H9 (cell line): Measurements from ENCODE around the gene ARFGAP2. TPM values are rescaled to one million over a fixed set of nuclear protein-coding genes. Genes with fewer than 3 reads are reported as not detected.

Experiments
- DNase-seq: peaks from one replicate; pipeline ENCODE4 v3.0.0-alpha.2; 2017
- H2AFZ ChIP-seq: one replicate; pipeline ENCODE4 v1.6.1; 2013; ENCODE audit warnings: mild to moderate bottlenecking, low read length, control low read depth, moderate library complexity
- H2AK5ac ChIP-seq: 2 replicates; pipeline ENCODE4 v1.6.1; 2013; ENCODE audit warnings: low read length, control low read depth, mixed read lengths; ENCODE audit not compliant: insufficient read length
- H2BK120ac ChIP-seq: one replicate; pipeline ENCODE4 v1.6.1; 2013; ENCODE audit warnings: low read depth, mild to moderate bottlenecking, low read length, control low read depth, inconsistent platforms; ENCODE audit not compliant: poor library complexity, severe bottlenecking
- H2BK12ac ChIP-seq: 2 replicates; pipeline ENCODE4 v1.6.1; 2013; ENCODE audit warnings: low read length, control low read depth, mixed read lengths, low read depth; ENCODE audit not compliant: insufficient read length
- H2BK15ac ChIP-seq: 2 replicates; pipeline ENCODE4 v1.6.1; 2013; ENCODE audit warnings: low read depth, low read length, control low read depth
- H2BK20ac ChIP-seq: one replicate; pipeline ENCODE4 v1.6.1; 2013; ENCODE audit warnings: low read depth, mild to moderate bottlenecking, low read length, control low read depth, inconsistent platforms; ENCODE audit not compliant: poor library complexity, severe bottlenecking
- H2BK5ac ChIP-seq: 2 replicates; pipeline ENCODE4 v1.6.1; 2013; ENCODE audit warnings: low read length, control low read depth, mixed read lengths; ENCODE audit not compliant: insufficient read length
- H3K14ac ChIP-seq: 2 replicates; pipeline ENCODE4 v1.6.1; 2013; ENCODE audit warnings: low read length, control low read depth; ENCODE audit not compliant: insufficient read depth
- H3K18ac ChIP-seq: 2 replicates; pipeline ENCODE4 v1.6.1; 2013; ENCODE audit warnings: low read depth, mild to moderate bottlenecking, mixed read lengths, low read length, control low read depth; ENCODE audit not compliant: insufficient read length
- H3K23ac ChIP-seq: 2 replicates; pipeline ENCODE4 v1.6.1; 2013; ENCODE audit warnings: low read length, control low read depth, mixed read lengths, low read depth; ENCODE audit not compliant: insufficient read length
- H3K23me2 ChIP-seq: 2 replicates; pipeline ENCODE4 v1.6.1; 2013; ENCODE audit warnings: low read depth, mild to moderate bottlenecking, mixed read lengths, low read length, control low read depth; ENCODE audit not compliant: insufficient read length, poor library complexity, severe bottlenecking
- H3K27ac ChIP-seq: 2 replicates; pipeline ENCODE4 v1.5.1; 2013; ENCODE audit warnings: low read length, control low read depth, mixed read lengths, low read depth; ENCODE audit not compliant: insufficient read length
- H3K27me3 ChIP-seq: 2 replicates; pipeline ENCODE4 v1.6.1; 2013; ENCODE audit warnings: low read length, control low read depth, inconsistent platforms; ENCODE audit not compliant: insufficient read depth
- H3K4ac ChIP-seq: 2 replicates; pipeline ENCODE4 v1.6.1; 2013; ENCODE audit warnings: low read depth, mild to moderate bottlenecking, control low read depth, inconsistent platforms, low read length, moderate library complexity
- H3K4me1 ChIP-seq: 2 replicates; pipeline ENCODE4 v1.6.1; 2013; ENCODE audit warnings: low read length, control low read depth, inconsistent platforms; ENCODE audit not compliant: insufficient read depth
- H3K4me2 ChIP-seq: 2 replicates; pipeline ENCODE4 v1.6.1; 2013; ENCODE audit warnings: low read length, control low read depth, mixed read lengths; ENCODE audit not compliant: insufficient read length, insufficient read depth
- H3K56ac ChIP-seq: 2 replicates; pipeline ENCODE4 v1.6.1; 2013; ENCODE audit warnings: low read depth, mild to moderate bottlenecking, mixed read lengths, low read length, control low read depth; ENCODE audit not compliant: insufficient read length
- H3K79me1 ChIP-seq: 2 replicates; pipeline ENCODE4 v1.6.1; 2013; ENCODE audit warnings: low read depth, mild to moderate bottlenecking, moderate library complexity, low read length, control low read depth, inconsistent platforms; ENCODE audit not compliant: insufficient read depth, poor library complexity, severe bottlenecking
- H3K79me2 ChIP-seq: 2 replicates; pipeline ENCODE4 v1.6.1; 2013; ENCODE audit warnings: low read length, control low read depth, inconsistent platforms; ENCODE audit not compliant: insufficient read depth
- H3K9ac ChIP-seq: 2 replicates; pipeline ENCODE4 v1.6.1; 2013; ENCODE audit warnings: low read length, control low read depth, mixed read lengths; ENCODE audit not compliant: insufficient read length; ENCODE audit errors: extremely low read depth
- H3K9me3 ChIP-seq: one replicate; pipeline ENCODE4 v1.6.1; 2013; ENCODE audit warnings: low read depth, low read length, inconsistent platforms; ENCODE audit not compliant: control insufficient read depth
- H3T11ph ChIP-seq: one replicate; pipeline ENCODE4 v1.6.1; 2013; ENCODE audit warnings: mild to moderate bottlenecking, low read length, control low read depth, inconsistent platforms
- H4K20me1 ChIP-seq: one replicate; pipeline ENCODE4 v1.6.1; 2013; ENCODE audit not compliant: control insufficient read depth, insufficient read length, insufficient read depth
- H4K5ac ChIP-seq: 2 replicates; pipeline ENCODE4 v1.6.1; 2013; ENCODE audit warnings: low read depth, mild to moderate bottlenecking, mixed read lengths, low read length, control low read depth; ENCODE audit not compliant: insufficient read length
- H4K8ac ChIP-seq: replicated peaks from 2 replicates; pipeline ENCODE4 v1.6.1; 2013; ENCODE audit warnings: low read length, control low read depth, mixed read lengths, low read depth; ENCODE audit not compliant: insufficient read length
- H4K91ac ChIP-seq: 2 replicates; pipeline ENCODE4 v1.6.1; 2013; ENCODE audit warnings: low read depth, mild to moderate bottlenecking, moderate library complexity, mixed read lengths, low read length, control low read depth; ENCODE audit not compliant: insufficient read length
- H3K27ac Mint-ChIP-seq, 3 experiments: 2 replicates in 2 of 3; 3 replicates in 1 of 3; pipeline ENCODE4 v1.8.0; 2020 to 2021; ENCODE audit warnings: mixed read lengths in 3 of 3, mild to moderate bottlenecking in 1 of 3, moderate library complexity in 1 of 3
- H3K27me3 Mint-ChIP-seq: 2 replicates; pipeline ENCODE4 v1.8.0; 2021; ENCODE audit warnings: low read depth, mild to moderate bottlenecking, moderate library complexity, mixed read lengths
- H3K36me3 Mint-ChIP-seq, 3 experiments: 2 replicates in 2 of 3; 3 replicates in 1 of 3; pipeline ENCODE4 v1.8.0; 2020 to 2021; ENCODE audit warnings: low read depth in 3 of 3, mixed read lengths in 3 of 3; ENCODE audit not compliant: insufficient read depth in 1 of 3
- H3K4me1 Mint-ChIP-seq, 2 experiments: 2 replicates each; pipeline ENCODE4 v1.8.0; 2020; ENCODE audit warnings: mixed read lengths in 2 of 2
- H3K4me3 Mint-ChIP-seq, 2 experiments: 2 replicates in 1 of 2; 3 replicates in 1 of 2; pipeline ENCODE4 v1.8.0; 2020 to 2021; ENCODE audit warnings: mild to moderate bottlenecking in 2 of 2, mixed read lengths in 2 of 2, moderate library complexity in 1 of 2
- H3K9me3 Mint-ChIP-seq, 2 experiments: 2 replicates in 1 of 2; 3 replicates in 1 of 2; pipeline ENCODE4 v1.8.0; 2020; ENCODE audit warnings: mild to moderate bottlenecking in 2 of 2, mixed read lengths in 2 of 2, moderate library complexity in 1 of 2
- CTCF ChIP-seq: fragments of 200-600 bp; sonication (generic); conservative IDR thresholded peaks from 3 replicates; pipeline ENCODE4 v1.8.0; 2021; ENCODE audit warnings: antibody characterized with exemption, mild to moderate bottlenecking
- WGBS: extraction: QIAGEN DNeasy Blood & Tissue Kit; methylation state at CpG from one replicate; pipeline ENCODE4 v1.1.7; 2013; ENCODE audit warnings: missing lambda C conversion rate, low lambda C conversion rate, mixed read lengths; ENCODE audit not compliant: insufficient read length; ENCODE audit errors: extremely low coverage; 5-methylcytosine and 5-hydroxymethylcytosine counted together
- total RNA-seq: library from RNA; stranded (reverse); gene quantifications from 2 replicates; pipeline ENCODE4 v1.2.1, GENCODE V29; 2021

ARFGAP2 gene
- total RNA-seq, 1 experiment from 2014 or later: 72.3 TPM

DNA sequence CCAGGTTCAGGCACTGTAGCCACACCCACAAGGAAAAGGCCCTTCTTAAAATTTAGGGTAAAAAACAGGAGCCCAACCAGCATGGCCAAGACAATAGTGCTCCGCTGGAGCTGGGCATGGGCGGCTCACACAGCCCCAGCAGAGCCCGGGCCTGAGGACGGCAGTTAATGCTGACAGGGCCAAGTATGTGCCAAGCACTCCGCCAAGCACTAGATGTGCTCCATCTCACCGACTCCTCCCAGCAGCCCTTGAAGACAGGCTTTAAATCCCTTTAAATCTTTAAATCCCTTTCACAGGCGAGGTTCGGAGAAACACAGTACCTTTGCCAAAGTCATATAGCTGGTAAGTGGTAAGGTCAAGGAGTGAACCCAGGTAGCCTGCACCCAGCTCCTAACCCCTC lies 4.8 kb downstream of the ARFGAP2 start:
- Histone ChIP-seq H3K23ac (no peak overlapping the region), H2BK15ac (no peak overlapping the region), H2AK5ac (no peak overlapping the region), H3K9ac (no peak overlapping the region), H2BK5ac (no peak overlapping the region), H3T11ph (no peak overlapping the region), H4K5ac (no peak overlapping the region), H3K56ac (no peak overlapping the region), H3K18ac (no peak overlapping the region), H2BK12ac (no peak overlapping the region), H2BK20ac (no peak overlapping the region), H3K14ac (no peak overlapping the region), H4K91ac (no peak overlapping the region), H3K4me1 (peaks cover 5% of the 10 kb centered on the region; the same call in 1 of the 2 replicates), H3K79me2 (peaks cover 15% of the 10 kb centered on the region; the same call in 1 of the 2 replicates), H3K79me1 (peaks cover 9% of the 10 kb centered on the region), H4K20me1 (no peaks in the 10 kb centered on the region), H3K23me2 (peaks cover 8% of the 10 kb centered on the region), H3K27ac (no peak overlapping the region), H3K4ac (no peak overlapping the region), H4K8ac (no peak overlapping the region), H2BK120ac (no peak overlapping the region), H3K27me3 (no peaks in the 10 kb centered on the region), H2AFZ (no peak overlapping the region), H3K4me2 (no peak overlapping the region), H3K9me3 (no peaks in the 10 kb centered on the region)
- Mint-ChIP-seq H3K27me3 (no peaks in the 10 kb centered on the region), H3K4me3 (no peak overlapping the region), H3K36me3 (peaks cover 16 to 75% (median 73%) of the 10 kb centered on the region in 3 experiments; a peak in 6 of 7 replicates), H3K4me1 (peaks cover 8 to 9% of the 10 kb centered on the region in 2 experiments), H3K9me3 (no peaks in the 10 kb centered on the region), H3K27ac (no peak overlapping the region; a peak in 1 of 7 replicates)
- DNase-seq: no peak
- no CpG with 5 or more reads among the region's 8 CpGs for WGBS
- no peak for TF ChIP-seq CTCF
